ENCODE data around the gene LPA. TPM values are rescaled to one million over a fixed set of nuclear protein-coding genes. Genes with fewer than 3 reads are reported as not detected.
"Not testable (repeated sequence)": the region's sequence is repeated elsewhere in the genome, so short reads cannot be mapped to it uniquely, and the experiment has no call there.

Gene LPA
- polyA plus RNA-seq, 5 donors, result 0.10 to 0.22 (median 0.13) TPM; not detected in 1

DNA sequence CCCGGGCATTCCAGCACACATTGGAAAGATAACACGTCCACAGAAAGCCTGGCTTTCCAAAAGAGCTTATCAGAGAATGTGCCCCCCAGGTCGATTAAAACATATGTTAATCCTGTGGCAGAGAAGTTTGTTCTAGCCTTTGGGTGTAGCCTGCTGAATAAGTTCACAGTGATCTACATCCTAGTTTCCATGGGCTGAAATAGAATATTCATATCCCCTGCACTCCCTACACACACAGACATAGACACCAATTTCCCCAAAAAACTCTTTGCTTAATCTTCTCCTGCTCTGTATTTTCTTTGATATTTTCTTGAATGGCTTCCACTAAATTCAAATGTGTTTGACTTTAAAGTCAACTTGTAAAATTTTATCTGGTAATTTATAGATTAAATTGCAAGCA is 1.6 kb downstream of the LPA start:
- no peak for DNase-seq

DNA sequence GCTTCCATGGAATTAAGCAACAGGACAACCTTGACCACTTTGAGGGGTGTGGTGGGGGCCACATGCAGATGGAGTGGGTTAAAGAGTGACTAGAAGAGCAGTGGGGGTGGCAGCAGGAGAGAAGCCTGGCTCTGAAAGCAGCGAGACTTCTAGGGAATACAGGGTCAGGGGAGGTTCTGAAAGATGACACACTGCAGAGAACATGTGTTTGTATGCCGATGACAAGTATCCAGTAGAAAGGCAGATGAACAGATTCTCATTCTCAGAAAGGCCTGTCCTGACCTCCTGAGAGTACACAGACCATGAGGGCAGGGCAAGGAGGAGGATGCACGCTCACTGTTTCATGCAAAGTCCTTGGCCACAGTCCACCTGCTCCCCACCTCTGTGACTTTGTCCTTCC is 2.9 kb downstream of the LPA start:
- no peak for DNase-seq

DNA sequence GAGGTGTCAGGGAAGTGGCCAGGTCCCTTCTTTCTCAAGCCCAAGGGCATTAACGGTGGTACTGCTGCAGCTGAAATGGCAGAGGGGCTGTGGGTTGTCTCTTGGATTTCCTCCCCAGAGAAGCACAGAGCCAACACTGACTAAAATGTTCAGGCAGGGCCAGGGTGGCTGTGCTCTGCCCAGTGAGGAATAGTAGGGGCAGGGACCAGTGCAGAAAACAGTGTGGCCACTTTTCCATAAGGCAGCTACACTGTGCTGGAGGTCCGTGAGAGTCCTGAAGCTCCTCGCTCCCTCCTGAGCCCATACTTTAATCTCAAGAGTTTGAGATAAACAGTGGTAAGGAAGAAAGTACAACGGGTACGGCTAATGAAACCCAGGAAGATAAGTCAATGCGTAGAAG is 4.5 kb downstream of the LPA start:
- DNase-seq, result no peak

DNA sequence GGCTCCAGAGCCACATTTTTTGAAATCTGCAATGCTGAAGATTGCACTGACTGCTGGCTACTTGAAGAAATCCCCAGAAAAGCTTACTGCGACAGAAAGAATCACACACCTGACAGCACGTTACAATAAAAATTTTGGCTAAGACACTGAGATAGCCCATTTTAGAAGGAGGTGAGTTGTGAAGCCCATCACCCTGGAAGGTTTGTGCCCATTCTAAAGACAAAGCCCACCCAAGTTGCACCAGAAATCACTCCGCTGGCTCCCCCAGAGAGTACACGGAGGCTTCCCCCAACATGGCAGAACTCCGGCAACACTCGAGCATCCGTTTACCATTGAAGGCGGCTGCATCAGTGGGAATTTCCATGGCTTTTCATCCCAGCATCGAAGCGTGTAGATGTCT is 29.4 kb downstream of the LPA start:
- no peak for DNase-seq

DNA sequence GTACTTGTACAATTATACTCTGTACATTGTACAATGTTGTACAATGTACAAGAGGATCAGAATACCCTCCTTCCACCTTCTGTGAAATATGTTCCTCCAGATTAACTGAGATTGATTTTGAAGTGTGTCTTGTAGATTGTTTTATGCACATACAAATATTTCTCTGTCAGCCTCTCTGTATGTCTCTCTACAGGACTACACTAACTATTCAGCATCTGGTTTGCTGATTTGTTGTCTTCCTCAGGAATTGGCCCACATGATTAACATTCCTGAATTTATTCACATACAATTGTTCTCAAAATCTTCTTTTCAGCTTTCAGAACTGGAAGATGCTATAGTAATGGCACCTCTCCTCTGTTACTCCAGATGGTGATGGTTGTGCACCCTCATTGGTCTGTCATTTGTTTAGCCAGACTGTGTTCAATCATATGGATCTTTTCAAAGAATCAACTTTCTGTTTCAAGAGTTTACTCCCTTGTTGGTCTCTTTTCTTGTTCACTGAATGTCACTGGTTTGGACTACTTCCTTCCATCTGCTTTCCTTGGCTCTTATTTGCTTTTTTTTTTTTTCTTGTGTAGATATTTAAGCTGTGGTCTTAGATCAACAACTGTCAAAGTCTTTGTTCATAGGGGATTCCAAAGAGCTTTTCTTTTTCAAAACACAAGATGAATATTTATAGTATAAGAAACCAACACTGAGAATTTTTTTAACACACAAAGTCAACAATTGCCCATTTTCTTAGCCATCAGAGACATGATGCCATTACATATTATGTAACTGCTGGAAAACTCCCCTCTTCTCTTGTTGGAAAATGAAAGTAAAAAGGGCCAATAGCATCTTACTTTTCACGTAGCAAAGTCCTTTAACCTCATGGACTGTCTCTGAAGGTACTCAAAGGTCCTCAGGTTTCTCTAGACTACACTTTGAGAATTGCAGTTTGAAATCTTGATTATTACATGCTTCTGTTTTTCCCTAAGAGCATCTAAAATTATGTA is 67.9 kb downstream of the LPA start:
- DNase-seq, result no peak

DNA sequence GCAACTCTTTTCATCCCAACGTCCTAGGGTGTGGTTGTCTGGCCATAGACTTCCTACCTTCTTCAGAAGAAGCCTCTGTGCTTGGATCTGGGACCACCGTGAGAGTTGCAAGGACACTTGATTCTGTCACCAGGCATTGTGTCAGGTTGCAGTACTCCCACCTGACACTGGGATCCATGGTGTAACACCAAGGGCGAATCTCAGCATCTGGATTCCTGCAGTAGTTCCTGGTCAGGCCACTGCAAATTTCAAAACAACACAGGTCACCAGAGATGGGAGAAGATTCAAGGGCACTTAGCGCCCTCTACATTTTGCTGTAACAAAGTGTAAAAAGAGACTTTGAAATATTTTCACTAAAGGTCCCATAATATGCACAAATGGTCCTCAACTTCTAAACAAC is 68.8 kb downstream of the LPA start:
- not testable (repeated sequence) for DNase-seq

DNA sequence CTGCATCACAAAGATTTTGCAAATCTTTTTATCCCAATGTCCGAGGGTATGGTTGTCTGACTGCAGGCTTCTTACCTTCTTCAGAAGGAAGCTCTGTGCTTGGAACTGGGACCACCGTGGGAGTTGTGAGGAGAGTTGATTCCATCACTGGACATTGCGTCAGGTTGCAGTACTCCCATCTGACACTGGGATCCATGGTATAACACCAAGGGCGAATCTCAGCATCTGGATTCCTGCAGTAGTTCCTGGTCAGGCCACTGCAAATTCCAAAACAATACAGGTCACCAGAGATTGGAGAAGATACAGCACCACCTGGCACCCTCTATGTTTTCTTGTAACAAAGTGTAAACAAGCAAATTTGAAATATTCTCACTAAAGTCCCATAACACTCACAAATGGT is 77.7 kb downstream of the LPA start:
- no peak for DNase-seq

DNA sequence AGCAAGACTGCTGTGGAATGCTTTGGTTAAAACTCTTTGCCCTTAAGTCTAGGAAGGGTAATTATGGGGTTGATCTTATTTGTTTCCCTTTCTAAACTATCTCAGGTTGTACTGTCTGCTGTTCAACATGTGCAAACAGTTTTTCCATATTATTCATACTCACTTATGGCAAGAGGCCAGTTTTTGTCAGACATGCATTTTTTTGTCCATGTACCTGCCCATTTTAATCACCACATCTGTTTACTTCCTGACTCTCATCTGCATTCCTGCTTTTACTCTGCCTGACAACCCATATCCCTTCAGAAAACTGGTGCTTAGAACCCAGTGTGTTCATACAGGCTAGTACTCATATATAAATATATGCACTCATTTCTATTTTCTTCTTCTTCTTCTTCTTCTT is 80.3 kb downstream of the LPA start:
- DNase-seq, result no peak

DNA sequence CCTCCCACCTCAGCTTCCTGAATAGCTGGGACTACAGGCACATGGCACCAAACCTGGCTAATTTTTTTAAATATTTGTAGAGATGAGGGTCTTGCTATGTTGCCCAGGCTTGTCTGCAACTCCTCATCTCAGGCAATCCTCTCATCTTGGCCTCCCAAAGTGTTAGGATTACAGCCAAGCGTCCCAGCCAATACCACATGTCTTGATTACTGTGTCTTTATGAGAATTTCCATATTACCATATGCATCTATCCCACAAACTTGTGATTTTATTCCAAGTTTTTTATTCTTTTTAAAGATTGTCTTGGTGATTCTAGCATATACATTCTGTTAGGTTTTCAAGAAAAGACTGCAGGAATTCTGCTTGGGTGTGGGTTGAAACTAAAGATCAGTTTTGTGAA is 82.7 kb downstream of the LPA start:
- no peak for DNase-seq

DNA sequence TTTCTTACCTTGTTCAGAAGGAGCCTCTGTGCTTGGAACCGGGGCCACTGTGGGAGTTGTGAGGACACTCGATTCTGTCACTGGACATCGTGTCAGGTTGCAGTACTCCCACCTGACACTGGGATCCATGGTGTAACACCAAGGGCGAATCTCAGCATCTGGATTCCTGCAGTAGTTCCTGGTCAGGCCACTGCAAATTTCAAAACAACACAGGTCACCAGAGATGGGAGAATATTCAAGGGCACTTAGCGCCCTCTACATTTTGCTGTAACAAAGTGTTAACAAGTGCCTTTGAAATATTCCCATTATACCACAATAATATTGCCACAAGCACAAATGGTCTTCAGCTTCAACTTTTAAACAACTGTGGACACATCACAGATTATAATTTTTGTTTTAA is 85.6 kb downstream of the LPA start:
- DNase-seq, result not testable (repeated sequence)

DNA sequence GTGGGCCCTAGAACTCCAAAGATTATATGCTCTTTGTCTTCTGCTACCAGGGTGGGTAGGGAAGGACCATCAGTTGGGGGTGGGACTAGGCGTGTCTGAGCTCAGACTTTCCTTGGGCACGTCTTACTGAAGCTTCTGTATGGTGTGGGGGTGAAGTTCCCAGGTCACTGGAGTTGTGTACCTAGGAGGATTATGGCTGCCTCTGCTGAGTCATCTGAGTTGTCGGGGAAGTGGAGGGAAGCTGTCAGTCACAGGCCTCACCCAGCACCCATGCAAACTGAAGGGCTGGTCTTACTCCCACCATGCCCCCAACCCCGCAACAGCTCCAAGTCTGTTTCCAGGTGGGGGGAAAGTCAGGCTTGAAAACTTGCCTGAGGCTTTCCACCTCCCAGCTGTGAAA is 90.1 kb downstream of the LPA start:
- no peak for DNase-seq

DNA sequence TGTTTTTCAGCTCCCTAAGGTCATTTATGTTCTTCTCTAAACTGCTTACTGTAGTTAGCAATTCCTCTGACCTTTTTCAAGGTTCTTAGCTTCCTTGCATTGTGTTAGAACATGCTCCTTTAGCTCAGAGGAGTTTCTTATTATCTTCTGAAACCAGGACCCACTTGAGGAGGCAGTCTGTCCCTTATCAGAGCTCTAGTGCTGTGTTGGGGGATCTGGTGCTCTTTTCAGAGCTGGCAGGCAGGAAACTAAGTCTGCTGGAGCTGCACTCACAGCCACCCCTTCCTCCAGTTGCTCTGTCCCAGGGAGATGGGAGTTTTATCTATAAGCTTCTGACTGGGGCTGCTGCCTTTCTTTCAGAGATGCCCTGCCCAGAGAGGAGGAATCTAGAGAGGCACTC is 92.9 kb downstream of the LPA start:
- not testable (repeated sequence) for DNase-seq

DNA sequence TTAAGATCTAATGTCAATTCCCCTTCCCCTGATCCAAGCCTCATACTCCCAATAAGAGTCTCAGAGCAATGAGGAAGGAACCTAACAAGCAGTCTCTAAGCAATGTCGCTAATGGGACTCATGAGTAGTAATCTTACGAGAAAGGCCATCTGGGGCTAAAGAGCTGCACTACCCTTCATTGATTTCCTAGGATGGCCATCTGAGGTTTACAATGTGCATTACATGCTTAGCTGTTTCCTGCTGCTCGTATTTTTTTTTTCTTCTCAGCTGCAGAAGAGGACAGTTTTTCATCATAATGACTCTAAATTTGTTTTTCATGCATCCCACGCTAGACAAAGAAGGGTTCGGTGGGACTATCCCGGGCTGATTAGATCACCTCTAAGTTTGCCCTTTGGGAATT is 119.3 kb downstream of the LPA start:
- DNase-seq, result no peak

DNA sequence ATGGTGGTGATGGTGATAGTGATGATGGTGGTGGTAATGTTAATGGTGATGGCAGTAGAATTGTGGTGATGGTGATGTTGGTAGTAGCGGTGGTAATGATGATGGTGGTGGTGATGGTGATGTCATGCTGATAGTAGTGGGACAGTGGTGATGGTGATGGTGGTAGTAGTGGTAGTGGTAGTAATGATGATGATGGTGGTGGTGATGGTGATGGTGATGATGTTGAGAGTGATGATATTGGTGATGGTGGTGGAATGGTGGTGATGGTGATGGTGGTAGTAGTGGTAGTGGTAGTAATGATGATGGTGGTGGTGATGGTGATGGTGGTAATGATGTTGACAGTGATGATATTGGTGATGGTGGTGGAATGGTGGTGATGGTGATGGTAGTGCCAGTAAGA is 128.8 kb downstream of the LPA start:
- no peak for DNase-seq

DNA sequence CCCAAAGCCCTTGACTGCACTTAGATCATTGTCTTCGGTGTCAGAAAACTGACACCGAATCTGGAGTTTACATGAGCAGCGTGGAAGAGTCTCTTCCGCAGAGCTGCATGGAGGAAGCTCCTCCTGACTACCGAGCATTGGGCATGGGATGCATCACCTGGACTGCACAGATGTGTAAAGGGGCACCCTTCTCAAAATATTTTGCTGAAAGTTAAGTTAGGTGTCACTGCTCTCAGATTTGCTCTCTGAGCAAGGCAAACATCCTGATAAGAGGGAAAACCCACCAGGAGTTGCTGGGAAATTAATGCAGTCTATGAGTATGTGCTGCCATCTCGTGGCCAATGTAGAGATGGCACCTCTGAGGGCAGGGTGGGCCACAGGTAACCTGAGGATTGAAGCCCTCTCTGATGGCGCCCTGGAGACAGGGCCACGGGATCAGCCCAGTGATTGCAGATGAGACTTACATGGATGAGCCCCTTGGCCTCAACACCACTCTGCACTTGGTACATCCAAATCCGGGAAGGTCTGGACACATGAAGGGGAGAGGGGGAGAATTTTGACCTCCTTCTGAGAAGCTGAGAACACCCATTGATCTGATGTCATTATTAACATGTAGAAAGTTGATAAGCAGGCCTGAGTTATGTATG is 129.9 kb downstream of the LPA start:
- DNase-seq, result peak; percentile 43 to 46

DNA sequence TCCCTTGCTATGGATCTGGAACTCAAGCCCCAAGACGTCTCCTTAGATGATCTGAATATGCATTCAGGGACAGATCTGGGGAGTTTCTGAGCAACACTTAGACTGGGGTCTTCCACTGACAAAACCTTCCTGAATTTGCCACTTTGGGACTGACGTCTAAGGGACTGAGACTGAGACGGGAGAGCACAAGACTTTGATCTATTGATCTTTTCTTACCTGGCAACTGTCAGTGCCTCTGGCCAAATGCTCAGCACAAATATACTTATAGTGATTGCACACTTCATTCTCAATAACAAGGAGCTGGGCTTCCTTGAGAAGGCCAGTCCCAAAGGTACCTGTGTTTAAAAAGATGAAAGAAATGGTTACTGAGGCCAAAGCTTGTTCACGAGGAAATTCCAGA is 131.8 kb downstream of the LPA start:
- DNase-seq, result no peak

DNA sequence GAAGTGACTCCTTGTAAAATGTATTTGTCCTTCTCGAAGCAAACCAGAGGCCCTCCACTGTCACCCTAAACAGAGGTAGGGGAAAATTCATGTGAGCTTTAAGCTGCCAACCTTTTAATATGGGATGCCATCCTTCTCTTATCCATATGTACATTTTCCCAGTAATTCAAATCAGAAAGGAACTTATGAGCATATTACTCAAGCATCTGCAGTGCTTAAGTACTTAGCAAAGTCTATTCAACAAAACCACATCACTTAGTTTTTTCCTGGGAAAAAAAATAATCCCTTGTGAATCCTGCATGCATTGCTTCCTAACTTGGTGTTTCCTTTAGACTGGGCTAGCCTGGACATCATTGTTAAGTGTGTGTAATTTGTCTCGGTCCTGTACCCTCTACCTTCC is 132.2 kb downstream of the LPA start:
- DNase-seq, result no peak

DNA sequence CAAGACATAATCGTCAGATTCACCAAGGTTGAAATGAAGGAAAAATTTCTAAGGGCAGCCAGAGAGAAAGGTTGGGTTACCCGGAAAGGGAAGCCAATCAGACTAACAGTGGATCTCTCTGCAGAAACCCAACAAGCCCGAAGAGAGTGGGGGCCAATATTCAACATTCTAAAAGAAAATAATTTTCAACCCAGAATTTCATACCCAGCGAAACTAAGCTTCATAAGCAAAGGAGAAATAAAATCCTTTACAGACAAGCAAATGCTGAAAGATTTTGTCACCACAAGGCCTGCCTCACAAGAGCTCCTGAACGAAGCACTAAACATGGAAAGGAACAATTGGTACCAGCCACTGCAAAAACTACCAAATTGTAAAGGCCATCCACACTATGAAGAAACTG is 134.6 kb downstream of the LPA start:
- not testable (repeated sequence) for DNase-seq

DNA sequence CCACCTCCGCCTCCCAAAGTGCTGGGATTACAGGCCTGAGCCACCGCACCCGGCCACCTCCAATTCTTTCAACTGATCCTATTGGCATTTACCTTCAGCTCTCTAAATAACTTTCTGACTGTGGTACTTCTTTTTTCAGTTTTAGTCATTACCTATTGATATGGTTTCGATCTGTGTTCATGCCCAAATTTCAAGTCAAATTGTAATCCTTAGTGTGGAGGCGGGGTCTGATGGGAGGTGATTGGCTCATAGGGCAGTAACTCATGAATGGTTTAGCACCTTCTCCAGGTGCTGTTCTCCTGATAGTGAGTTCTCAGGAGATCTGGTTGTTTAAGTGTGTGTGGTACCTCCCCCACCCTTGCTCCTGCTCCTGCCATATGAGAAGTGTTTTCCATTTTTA is 140.9 kb downstream of the LPA start:
- DNase-seq, result no peak

DNA sequence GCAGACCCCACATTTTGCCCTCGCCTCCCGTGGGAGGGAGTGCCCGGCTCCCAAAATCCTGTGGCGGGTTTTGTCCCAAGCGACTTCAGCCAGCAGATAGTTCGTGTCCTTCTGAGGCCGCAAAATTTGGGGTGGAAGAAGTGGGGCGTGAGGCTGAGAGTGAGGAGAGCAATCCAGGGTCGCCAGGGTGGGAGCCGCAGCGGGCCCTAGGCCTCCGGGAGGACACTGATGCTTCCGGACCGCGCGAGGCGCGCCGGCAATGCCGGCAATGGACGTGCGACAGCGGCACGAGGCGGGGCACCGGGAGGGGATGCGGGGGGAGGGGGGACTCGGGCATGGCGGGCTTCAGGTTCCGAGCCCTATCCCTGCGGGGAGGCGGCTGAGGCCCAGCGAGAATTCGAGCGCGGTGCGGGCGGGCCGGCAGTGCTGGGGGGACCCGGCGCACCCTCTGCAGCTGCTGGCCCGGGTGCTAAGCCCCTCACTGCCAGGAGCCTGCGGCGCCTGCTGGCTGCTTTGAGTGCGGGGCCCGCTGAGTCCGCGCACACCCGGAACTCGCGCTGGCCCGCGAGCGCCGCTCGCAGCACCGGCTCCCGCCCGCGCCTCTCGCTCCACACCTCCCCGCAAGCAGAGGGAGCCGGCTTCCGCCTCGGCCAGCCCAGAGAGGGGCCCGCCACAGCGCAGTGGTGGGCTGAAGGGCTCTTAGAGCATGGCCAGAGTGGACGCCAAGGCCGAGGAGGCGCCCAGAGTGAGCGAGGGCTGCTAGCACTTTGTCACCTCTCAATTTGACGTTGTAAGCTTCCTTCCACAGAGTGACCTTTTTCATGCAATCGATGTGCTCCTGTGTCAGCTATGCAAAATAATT is 143.8 kb downstream of the LPA start:
- peak; percentile 77 to 80 for DNase-seq

DNA sequence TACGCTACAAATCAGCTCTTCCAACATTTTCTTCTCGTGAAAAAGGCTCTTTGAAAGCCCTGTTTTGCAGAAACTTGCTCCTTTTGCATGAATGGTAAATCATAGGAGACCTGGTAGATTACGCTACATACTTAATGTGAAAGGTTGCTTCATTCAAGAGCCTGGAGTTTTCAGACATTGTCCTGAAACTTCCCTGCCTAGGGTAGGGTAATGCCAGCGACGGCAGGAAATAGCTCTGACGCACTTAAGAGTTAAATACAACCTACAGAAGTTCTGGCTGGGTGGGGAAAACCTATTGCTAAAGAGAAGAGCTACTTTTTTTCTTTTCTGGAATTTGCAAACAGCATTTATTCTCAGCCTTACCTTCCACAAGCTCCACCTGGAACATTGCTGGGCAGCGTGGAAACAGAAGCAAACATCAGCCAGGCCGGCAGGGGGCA is 144.5 kb downstream of the LPA start:
- no peak for DNase-seq

DNA sequence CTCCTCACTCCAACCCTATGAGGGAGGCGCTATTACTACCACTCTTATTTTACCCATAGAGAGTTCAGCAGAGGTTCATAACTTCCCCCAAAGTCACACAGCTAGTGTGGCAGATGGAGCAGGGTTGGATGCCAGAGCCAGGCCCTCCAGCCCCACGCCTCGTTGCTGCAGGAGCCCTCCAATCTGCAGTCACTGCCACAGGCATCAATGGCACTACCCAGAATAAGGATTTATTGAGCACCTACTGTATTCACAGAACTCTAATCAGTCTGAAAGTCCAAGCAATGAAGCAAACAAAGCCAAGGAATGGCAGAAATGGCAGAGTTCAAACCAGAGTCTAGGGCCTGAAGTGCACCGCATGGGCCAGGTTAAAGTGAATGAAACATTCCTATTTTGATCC is 144.9 kb downstream of the LPA start:
- DNase-seq, result no peak

Data from right lung (tissue), 5 donors.